AG09309 (cell line): ENCODE results near the gene DVL1.
"Not testable (repeated sequence)": the region's sequence is repeated elsewhere in the genome, so short reads cannot be mapped to it uniquely, and the experiment has no call there.

Source experiments
- DNase-seq: peaks from one replicate; pipeline ENCODE4 v3.0.0-alpha.2; 2010; ENCODE audit warnings: low read depth
- H3K4me3 ChIP-seq: 2 replicates; pipeline ENCODE4 v1.5.1; 2011; ENCODE audit warnings: mild to moderate bottlenecking, low read depth, low read length, moderate library complexity; ENCODE audit not compliant: control insufficient read depth
- TF ChIP-seq, protein P1 (sequence below): IDR thresholded peaks from 2 replicates; pipeline ENCODE4 v1.5.1; 2011; ENCODE audit warnings: mild to moderate bottlenecking, low read depth, low read length, inconsistent platforms; ENCODE audit not compliant: insufficient read depth, control insufficient read depth; ENCODE audit errors: missing control alignments

DVL1 gene

DNA sequence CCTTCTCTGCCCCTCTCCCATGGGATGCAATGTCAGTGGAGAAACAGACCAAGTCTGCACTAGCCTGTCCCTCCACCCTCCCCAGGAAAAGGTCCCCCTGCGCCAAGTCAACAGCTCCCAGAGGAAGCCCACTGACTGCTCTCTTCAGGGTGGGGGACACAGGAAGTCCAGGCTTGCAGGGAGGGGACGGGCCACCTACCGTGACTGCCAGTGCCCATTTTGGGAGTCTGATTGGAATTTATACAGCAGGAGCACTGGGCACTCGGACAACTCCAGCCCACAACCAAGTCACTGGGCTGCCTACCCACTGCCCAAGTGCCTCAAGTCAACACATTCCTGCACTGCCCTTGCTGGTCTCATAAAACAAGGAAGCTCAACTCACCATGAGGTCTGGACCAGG is 43.8 kb upstream of the DVL1 start:
- TF ChIP-seq, protein P1, sequence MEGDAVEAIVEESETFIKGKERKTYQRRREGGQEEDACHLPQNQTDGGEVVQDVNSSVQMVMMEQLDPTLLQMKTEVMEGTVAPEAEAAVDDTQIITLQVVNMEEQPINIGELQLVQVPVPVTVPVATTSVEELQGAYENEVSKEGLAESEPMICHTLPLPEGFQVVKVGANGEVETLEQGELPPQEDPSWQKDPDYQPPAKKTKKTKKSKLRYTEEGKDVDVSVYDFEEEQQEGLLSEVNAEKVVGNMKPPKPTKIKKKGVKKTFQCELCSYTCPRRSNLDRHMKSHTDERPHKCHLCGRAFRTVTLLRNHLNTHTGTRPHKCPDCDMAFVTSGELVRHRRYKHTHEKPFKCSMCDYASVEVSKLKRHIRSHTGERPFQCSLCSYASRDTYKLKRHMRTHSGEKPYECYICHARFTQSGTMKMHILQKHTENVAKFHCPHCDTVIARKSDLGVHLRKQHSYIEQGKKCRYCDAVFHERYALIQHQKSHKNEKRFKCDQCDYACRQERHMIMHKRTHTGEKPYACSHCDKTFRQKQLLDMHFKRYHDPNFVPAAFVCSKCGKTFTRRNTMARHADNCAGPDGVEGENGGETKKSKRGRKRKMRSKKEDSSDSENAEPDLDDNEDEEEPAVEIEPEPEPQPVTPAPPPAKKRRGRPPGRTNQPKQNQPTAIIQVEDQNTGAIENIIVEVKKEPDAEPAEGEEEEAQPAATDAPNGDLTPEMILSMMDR: no peak
- no peak overlapping the region for H3K4me3 ChIP-seq
- DNase-seq: no peak

DNA sequence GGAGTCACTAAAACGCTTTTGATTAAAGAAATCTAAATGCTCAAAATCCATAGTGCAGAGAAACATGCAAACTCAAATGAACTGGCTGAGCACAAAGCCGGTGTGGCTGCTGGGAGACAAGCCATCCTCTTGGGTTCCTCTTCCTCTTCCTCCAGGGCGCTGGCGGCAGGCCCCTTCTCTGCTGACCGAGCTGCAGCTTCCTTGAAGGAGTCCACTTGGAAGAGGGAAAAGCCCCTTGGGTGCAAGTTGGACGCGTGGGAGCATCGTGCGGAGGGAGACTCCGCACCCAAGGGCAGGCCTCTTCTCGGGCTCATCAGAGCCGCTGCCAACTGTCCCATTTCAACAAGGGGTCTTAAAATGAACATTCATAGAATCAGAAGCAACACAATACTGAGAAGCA is 42.0 kb upstream of the DVL1 start:
- TF ChIP-seq, protein P1: no peak
- no peak for DNase-seq
- no peak overlapping the region for H3K4me3 ChIP-seq

GRCh38 chr1:1390675-1391074 is 41.5 kb upstream of the DVL1 start:
- no peak for DNase-seq
- TF ChIP-seq, protein P1: no peak
- no peak overlapping the region for H3K4me3 ChIP-seq

DNA sequence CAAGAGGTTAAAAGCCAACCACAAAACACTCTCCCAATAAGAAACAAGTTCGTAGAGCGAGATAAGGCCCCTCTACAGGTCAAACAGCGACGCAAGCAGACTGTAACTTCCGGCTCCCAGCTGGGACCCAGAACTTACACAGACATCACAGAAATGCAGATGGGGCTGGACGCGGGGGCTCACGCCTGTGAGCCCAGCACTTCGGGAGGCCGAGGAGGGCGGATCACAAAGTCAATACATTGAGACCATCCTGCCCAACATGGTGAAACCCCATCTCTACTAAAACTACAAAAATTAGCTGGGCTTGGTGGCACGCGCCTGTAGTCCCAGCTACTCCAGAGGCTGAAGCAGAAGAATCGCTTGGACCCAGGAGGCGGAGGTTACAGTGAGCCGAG is 38.9 kb upstream of the DVL1 start:
- TF ChIP-seq, protein P1: no peak
- DNase-seq: no peak

GRCh38 chr1:1387098-1388077 is 38.2 kb upstream of the DVL1 start:
- H3K4me3 ChIP-seq: no peak overlapping the region
- no peak for DNase-seq
- TF ChIP-seq, protein P1: no peak

More for the DNA sequence above, 38.9 kb upstream of the DVL1 start:
- H3K4me3 ChIP-seq: no peak overlapping the region

DNA sequence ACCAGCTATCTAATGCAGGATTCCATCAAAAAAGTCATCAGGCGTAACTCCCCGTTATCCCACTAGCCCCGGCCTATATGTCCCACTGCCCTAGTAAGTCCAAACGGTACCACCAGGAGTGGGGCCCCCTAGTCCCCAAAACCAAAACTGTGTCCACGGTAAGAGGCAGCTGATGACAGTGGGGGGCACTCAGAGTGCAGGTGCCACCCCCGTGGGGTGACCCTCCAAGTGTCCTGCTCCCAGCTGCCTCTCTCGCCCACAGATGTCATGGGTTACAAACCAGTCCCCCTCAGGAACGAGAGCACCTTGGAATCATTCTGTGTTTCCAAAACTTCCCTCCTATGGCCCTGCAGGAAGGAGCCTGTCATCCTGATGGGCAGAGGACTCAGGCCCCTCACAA is 36.7 kb upstream of the DVL1 start:
- DNase-seq: no peak
- no peak overlapping the region for H3K4me3 ChIP-seq
- TF ChIP-seq, protein P1: no peak

DNA sequence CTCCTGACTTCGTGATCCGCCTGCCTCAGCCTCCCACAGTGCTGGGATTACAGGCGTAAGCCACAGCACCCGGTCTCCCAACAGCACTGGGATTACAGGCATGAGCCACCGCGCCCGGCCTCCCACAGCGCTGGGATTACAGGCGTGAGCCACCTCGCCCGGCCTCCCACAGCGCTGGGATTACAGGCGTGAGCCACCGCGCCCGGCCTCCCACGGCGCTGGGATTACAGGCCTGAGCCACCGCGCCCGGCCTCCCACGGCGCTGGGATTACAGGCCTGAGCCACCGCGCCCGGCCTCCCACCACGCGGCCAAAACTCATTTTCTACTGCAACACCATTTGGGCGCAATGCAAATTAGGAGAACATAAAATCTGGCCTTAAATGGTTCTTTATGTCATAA is 36.1 kb upstream of the DVL1 start:
- DNase-seq, H3K4me3 ChIP-seq: not testable (repeated sequence)
